Chondrocyte (in vitro differentiated cells): Measurements from ENCODE around the gene STXBP1. TPM values are rescaled to one million over a fixed set of nuclear protein-coding genes. Genes with fewer than 3 reads are reported as not detected.

Experiments used
- DNase-seq: peaks from one replicate; pipeline ENCODE4 v3.0.0; 2021; ENCODE audit warnings: mixed read lengths, low spot score
- H3K27ac Mint-ChIP-seq: one replicate; pipeline ENCODE4 v1.8.0; 2021; ENCODE audit warnings: mild to moderate bottlenecking, moderate library complexity, mixed read lengths; ENCODE audit not compliant: unreplicated experiment
- H3K27me3 Mint-ChIP-seq: 2 replicates; pipeline ENCODE4 v1.8.0; 2021; ENCODE audit warnings: low read depth, mixed read lengths
- H3K36me3 Mint-ChIP-seq: 2 replicates; pipeline ENCODE4 v1.8.0; 2021; ENCODE audit warnings: low read depth, mixed read lengths
- H3K4me1 Mint-ChIP-seq: 2 replicates; pipeline ENCODE4 v1.8.0; 2021; ENCODE audit warnings: low read depth, mild to moderate bottlenecking, mixed read lengths
- H3K4me3 Mint-ChIP-seq: one replicate; pipeline ENCODE4 v1.8.0; 2021; ENCODE audit warnings: mild to moderate bottlenecking, moderate library complexity, mixed read lengths; ENCODE audit not compliant: unreplicated experiment
- H3K9me3 Mint-ChIP-seq: 2 replicates; pipeline ENCODE4 v1.8.0; 2021; ENCODE audit warnings: low read depth, mixed read lengths
- total RNA-seq: library from RNA; stranded (reverse); gene quantifications from 3 replicates; pipeline ENCODE4 v1.2.1, GENCODE V29; 2021
- TF ChIP-seq, protein P1 (sequence below): fragments of 200-600 bp; sonication (generic); IDR thresholded peaks from 2 replicates; pipeline ENCODE4 v1.5.0; 2021; ENCODE audit warnings: antibody characterized with exemption, mild to moderate bottlenecking, moderate library complexity

STXBP1 gene
- total RNA-seq, 1 donor from 2014 or later: 41.6 TPM

DNA sequence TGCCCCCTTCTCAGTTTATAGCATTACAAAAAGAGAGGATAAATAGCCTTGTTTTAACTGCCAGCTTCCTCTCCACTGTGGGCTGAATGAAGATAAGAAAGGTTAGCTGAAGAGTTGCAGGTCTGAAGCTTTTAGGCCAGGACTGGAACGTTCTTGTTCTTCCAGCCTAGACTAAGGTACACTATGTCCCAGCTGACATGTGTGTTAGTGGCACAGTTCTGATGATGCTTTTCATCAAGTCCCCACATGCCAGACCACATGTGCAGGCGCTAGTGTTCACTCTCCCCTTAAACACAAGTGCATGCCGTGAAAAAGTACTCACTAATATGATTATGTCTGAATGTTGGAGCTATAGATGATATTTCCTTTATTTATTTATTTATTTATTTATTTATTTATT lies 40.7 kb downstream of the STXBP1 start:
- Mint-ChIP-seq H3K27me3 (no peaks in the 10 kb centered on the region), H3K4me1 (no peaks in the 10 kb centered on the region), H3K27ac (no peak overlapping the region)

DNA sequence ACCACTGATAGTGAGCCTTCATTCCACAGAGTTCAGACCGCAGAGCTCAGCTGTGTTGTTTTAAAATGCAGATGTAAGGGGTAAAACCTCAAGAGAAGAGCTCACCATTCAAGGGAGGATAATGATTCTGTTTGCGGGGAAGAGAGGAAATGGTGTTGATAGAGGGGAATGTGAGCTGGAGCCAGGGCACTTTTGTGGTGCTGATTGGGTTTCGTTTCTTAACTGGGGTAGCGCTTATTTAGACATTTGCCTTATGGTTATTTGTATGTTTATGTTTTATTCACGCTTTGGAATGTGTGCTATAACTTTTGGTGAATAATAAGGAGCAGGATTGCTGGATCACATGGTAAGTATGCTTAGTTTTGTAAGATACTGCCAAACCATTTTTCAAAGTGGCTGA lies 42.5 kb downstream of the STXBP1 start:
- Mint-ChIP-seq H3K4me1 (no peaks in the 10 kb centered on the region), H3K27ac (no peak overlapping the region), H3K9me3 (no peaks in the 10 kb centered on the region), H3K36me3 (peaks cover 10% of the 10 kb centered on the region), H3K27me3 (no peaks in the 10 kb centered on the region), H3K4me3 (no peak overlapping the region)
- TF ChIP-seq, protein P1, sequence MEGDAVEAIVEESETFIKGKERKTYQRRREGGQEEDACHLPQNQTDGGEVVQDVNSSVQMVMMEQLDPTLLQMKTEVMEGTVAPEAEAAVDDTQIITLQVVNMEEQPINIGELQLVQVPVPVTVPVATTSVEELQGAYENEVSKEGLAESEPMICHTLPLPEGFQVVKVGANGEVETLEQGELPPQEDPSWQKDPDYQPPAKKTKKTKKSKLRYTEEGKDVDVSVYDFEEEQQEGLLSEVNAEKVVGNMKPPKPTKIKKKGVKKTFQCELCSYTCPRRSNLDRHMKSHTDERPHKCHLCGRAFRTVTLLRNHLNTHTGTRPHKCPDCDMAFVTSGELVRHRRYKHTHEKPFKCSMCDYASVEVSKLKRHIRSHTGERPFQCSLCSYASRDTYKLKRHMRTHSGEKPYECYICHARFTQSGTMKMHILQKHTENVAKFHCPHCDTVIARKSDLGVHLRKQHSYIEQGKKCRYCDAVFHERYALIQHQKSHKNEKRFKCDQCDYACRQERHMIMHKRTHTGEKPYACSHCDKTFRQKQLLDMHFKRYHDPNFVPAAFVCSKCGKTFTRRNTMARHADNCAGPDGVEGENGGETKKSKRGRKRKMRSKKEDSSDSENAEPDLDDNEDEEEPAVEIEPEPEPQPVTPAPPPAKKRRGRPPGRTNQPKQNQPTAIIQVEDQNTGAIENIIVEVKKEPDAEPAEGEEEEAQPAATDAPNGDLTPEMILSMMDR: no peak
- no peak for DNase-seq

More for the DNA sequence above, 40.7 kb downstream of the STXBP1 start:
- Mint-ChIP-seq H3K4me3 (no peak overlapping the region), H3K36me3 (peaks cover 7% of the 10 kb centered on the region), H3K9me3 (no peaks in the 10 kb centered on the region)
- DNase-seq: no peak
- TF ChIP-seq, protein P1: no peak

DNA sequence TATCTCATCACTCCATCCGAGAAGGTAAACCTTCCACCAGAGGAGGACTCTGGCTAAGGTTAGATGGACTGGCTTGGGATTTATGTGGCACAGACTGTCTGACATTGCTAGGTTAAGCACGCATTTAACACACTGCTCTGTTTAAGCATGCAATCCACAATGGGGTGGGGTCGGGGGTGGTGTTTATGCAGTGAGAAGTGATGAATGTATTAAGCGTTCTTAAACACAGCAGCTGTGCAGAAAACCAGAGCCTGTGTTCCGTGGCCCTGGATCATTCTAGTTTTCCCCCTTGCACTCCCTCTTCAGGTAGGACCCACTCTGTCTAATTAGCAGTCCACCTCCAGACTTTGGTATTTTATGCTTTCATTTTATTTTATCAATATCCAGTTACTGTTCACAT lies 46.4 kb downstream of the STXBP1 start:
- H3K27ac Mint-ChIP-seq: no peak overlapping the region
- peaks cover 32% of the 10 kb centered on the region for H3K36me3 Mint-ChIP-seq
- no peaks in the 10 kb centered on the region for H3K27me3 Mint-ChIP-seq
- H3K9me3 Mint-ChIP-seq: no peaks in the 10 kb centered on the region
- DNase-seq: no peak
- H3K4me1 Mint-ChIP-seq: no peaks in the 10 kb centered on the region
- H3K4me3 Mint-ChIP-seq: no peak overlapping the region
- TF ChIP-seq, protein P1: no peak

DNA sequence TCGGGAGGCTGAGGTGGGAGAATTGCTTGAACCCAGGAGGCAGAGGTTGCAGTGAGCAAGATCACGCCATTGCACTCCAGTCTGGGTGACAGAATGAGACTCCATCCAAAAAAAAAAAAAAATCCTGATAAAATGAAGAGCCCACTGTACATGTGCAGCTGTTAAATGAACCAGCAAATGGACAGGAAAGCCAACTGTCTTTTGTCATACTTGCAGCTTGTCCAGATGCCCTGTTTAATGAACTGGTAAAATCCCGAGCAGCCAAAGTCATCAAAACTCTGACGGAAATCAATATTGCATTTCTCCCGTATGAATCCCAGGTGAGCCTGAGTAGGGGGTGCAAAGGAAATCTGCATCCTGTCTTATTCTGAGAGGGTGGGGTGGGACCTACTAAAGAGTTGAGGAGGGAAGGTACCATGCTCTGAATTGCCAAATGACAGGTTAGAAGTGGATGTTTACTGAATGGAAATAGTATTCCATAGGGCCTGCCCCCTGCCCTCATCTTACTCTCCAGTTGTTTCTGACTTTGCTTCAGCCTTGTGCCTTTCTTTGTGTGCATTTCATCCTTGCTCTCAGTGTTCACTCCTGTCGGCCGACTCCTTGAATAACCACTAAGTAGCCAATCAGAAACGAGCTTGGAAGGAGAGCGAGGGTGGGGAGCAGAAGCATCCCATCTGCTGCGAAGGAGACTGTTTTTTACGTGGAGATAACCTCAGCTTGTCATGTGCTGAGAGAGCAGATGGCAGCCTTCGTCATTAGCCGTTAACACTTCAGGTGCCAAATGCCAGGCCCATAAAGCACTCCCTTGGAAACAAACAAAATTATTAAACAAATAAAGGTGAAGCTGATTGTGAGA lies 49.0 kb downstream of the STXBP1 start:
- Mint-ChIP-seq H3K9me3 (no peaks in the 10 kb centered on the region), H3K27me3 (no peaks in the 10 kb centered on the region), H3K27ac (no peak overlapping the region), H3K4me3 (no peak overlapping the region), H3K4me1 (no peaks in the 10 kb centered on the region), H3K36me3 (peaks cover 41% of the 10 kb centered on the region)
- no peak for DNase-seq
- TF ChIP-seq, protein P1: no peak

DNA sequence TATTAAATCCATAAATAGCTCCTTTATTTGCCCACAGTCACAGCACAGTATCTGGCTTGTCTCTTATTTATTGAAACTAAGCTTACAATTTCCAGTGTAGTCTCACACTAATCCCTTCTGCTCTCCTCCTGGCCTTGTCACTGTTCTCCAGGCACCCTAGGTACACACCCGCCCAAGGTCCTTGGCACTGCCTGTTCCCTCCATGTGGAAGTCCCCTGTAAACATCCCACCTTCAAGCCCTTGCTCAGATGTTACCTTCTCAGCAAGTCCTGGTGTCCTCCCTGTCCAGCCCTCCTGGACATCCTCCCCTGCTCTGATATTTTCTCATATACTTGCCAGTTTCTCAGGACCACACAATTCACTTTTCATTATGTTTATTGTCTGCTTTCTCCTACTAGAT lies 50.5 kb downstream of the STXBP1 start:
- no peak for DNase-seq
- H3K4me1 Mint-ChIP-seq: no peaks in the 10 kb centered on the region
- H3K27ac Mint-ChIP-seq: no peak overlapping the region

More for the DNA sequence above, 50.5 kb downstream of the STXBP1 start:
- Mint-ChIP-seq H3K27me3 (no peaks in the 10 kb centered on the region), H3K9me3 (no peaks in the 10 kb centered on the region), H3K36me3 (peaks cover 41% of the 10 kb centered on the region), H3K4me3 (no peak overlapping the region)
- TF ChIP-seq, protein P1: no peak
